Fibroblast of peridontal ligament (primary cell): ENCODE results near the gene CTXN3.
"Not testable (repeated sequence)": the region's sequence is repeated elsewhere in the genome, so short reads cannot be mapped to it uniquely, and the experiment has no call there.

Experiments
- DNase-seq: peaks from one replicate; pipeline ENCODE4 v3.0.0-alpha.2; 2010; ENCODE audit errors: extremely low read depth

The CTXN3 gene

GRCh38 chr5:127650649-127651048 is 1.8 kb downstream of the CTXN3 start:
- DNase-seq: peak; percentile 29

DNA sequence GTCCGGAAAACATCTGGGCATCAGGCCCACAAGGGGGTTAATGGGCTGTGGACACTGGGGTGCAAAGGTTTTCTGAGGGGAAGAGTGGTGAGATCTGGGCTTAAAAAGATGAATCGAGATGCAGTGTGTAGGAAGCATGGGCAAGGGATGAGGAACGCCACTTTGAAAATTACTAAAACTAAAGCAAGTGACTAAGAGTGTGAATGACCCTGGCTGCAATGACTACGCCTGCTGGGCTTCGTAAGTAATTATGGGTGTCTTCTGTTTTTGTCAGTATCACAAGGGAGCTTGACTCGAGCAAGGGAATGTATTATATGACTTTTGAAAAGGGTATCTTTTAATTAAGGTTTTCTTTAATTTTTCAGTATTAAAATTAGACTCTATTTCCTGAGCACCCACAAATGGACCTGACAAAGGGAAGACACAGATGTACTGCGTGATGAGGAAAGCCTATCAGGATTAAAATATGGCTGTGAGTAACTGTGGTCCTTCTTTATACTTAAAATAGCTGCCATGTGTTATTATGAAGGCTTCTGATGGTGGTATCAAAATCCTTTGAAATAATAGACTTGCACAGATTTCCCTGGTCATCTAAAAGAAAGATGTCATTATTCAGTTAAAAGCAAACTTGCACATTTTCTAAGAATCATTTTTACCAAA is 4.2 kb downstream of the CTXN3 start:
- no peak for DNase-seq

DNA sequence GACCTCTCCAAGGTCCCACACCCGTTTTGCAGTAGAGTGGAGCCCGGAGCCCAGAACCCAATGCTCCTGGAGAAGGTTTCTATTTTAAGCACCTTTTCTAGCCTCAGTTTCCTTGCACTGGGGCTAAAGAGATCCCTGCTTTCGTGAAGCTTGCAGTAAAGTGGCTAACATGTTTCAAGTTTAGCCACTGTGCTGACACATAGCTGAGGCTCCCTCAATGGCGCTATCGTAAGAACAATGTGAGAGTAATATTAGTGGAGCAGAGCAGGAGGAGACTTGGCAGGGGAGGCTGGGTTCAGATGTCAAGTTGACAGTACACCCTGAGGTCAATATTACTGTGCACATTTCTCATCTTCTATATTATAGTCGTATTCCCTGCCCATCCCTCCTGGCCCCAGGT is 7.9 kb downstream of the CTXN3 start:
- DNase-seq: no peak

DNA sequence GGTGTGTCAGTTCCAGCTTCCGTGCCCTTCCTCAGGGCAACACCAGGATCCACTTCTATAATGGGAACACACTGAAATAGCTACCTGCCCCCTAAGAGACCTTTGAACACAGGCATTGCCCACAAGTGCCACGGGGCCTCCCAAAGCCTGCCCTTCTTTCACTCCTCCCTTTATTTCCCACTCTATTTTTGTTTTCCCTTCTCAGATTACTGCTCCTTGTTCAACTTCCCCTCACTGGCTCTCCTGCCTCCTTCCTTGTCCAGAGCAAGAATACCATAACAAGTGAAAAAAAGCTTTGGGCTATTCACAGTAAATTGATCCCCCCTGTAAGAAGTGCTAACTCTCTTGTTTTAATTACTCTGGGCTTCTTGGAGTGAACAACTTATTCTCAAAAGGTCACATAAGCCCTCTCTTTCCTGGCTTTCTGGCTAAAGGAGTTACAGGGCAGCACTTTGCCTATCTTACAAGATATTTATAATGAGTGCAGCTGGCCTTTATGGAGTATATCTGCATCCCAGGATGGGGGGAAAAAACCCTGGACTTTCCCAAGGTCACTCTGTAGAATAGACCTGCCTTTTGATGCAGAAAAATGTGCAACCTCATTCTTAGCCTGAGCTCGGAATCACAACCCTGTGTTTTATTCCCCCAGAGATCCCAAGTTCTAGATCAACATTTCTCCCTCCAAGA is 11.3 kb downstream of the CTXN3 start:
- DNase-seq: no peak

DNA sequence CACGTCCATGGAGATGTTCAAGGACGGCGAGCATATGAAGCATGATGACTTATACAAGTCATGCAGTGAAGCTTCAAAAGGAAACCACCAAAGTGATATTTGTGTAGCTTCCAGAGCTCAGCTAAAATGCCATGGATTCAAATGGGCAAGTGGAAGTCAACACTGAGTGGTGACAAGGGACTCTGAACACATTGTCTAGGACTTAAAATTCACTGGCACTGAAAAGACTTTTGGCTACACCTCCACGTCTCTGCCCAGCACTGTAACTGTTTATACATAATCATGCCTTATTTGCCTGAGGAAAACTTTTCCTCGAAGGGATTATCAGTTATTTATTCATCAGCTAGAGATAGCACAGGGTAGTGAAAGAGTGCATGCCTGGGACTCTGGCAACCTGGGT is 15.2 kb downstream of the CTXN3 start:
- DNase-seq: no peak

DNA sequence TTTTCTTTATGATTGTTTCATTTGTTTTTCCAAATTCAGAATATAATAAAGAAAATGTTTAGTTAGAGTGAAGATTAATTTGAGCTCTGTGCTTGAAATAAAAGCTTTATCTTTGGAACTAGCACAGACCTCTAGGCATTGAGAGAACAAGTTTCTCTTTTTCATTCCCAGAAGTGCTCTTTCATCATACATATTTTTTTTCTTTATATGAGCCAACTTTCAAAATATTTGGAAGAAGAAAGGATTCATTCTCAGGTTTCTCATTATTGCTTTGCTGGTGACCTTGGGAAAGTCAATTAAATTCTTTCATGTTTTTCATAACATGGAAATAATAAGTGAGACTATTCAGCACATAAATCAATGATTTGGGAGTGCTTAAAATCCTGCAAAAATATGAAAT is 16.8 kb downstream of the CTXN3 start:
- peak; percentile 45 for DNase-seq

DNA sequence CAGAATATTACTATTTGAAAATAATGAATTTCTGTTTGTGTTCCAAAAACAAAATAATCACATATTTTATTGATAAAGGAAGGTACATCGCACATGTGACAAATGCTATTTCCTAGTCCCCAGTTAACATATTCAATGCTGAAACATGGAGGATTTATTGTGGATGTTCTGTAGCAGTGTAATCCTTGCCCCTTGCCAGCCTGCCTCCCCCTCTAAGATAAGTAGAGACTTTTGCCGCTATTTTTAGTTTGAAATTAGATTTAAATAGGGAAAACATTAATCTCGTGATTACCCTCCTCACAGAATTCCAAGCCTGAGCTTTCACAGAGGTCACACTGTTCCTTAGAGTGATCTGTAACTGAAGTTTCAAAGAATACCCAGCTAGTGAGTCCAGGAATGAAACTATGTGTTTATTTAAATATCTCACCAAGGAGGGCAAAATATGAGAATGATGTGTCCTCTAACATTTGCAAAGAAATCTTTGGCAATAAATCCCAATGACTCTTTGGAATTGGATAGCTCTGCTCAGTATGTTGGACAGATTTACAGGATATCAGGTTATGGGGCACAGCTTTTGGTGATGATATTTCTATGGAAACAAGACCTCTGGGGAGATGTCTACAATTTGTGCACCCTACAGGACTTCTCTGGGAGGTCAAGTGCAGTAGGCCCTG is 17.3 kb downstream of the CTXN3 start:
- peak; percentile 69 for DNase-seq

GRCh38 chr5:127667926-127668325 is 19.0 kb downstream of the CTXN3 start:
- DNase-seq: no peak

DNA sequence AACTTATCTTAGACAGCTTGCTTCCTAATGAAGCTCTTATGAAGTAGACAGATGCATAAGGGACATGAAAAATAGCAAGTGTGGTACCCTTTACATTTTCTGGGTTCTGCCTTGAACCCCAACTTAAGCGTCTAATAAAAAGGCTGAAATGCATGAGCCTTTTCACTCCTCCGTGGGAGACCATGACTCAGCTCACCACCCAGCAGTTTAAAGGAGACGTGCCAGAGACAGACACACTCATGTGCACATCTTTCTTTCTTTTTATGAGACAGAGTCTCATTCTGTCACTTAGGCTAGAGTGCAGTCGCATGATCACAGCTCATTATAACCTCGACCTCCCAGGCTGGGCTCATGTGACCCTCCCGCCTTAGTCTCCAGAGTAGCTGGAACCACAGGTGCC is 22.3 kb downstream of the CTXN3 start:
- no peak for DNase-seq

GRCh38 chr5:127673117-127673800 is 24.4 kb downstream of the CTXN3 start:
- no peak for DNase-seq

- DNase-seq: not testable (repeated sequence)
These were observed 28.1 kb downstream of the CTXN3 start for GRCh38 chr5:127676951-127677350.

DNA sequence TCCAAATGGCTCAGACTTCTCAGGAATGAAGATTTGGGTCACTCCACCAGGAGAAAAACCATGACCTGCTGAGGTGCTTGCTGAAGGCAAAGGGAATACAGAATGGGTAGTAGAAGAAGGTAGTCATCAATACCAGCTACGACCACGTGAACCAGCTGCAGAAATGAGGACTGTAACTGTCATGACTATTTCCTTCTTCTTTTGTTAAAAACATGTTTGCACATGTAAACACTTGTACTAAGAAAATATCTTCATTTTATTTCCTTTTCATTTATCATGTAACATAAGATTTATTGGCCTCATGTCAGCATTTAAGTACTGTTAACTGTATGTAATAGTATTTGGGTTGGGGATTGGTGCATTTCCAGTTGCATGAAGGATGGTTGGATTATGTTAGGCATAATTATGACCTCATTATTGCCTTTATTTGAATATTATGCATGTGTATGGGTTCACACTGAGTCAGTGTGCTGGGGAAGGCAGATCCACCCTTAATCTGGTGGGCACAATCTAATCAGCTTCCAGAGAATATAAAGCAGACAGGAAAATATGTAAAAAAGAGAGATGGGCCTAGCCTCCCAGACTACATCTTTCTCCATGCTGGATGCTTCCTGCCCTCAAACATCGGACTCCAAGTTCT is 30.9 kb downstream of the CTXN3 start:
- DNase-seq: not testable (repeated sequence)

GRCh38 chr5:127680595-127680994 is 31.7 kb downstream of the CTXN3 start:
- DNase-seq: no peak

DNA sequence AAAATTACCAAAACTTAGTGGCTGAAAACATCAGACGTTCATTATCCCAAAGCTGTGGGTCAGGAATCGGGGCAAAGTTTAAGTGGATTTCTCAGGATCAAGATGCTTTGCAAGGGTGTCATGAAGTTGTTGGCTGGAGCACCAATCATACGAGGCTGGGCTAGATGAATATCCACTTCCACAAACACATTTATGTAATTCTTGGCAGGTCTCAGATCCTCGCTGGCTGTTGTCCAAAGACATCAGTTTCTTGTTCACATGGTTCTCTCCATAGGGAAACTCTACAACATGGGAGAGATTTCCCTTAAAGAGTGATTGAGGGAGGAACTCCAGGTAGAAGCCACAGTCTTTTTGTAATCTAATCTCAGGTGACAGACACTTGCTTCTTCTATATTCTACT is 34.1 kb downstream of the CTXN3 start:
- no peak for DNase-seq

- DNase-seq: no peak
These were observed 36.0 kb downstream of the CTXN3 start for GRCh38 chr5:127684726-127685467.

DNA sequence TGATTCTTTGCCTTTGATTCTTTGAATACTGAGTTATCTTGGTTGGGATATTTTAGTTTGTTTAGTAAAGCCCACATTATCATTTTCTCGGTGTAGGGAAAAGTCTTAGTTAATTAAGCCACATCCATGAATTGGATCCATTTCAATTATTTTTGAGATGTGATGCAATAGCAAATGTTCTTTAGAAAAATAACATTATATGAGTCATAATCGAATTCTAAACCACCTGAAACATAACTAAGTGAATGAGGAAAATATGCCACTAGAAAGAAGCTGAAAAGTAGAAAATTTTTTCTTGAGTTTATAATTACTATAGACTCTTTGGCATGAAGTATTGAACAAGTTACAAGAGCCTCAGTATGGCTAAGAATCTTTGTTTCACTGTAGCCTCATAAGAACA is 36.8 kb downstream of the CTXN3 start:
- no peak for DNase-seq

GRCh38 chr5:127686424-127686823 is 37.5 kb downstream of the CTXN3 start:
- no peak for DNase-seq

GRCh38 chr5:127694518-127695171 is 45.8 kb downstream of the CTXN3 start:
- no peak for DNase-seq

DNA sequence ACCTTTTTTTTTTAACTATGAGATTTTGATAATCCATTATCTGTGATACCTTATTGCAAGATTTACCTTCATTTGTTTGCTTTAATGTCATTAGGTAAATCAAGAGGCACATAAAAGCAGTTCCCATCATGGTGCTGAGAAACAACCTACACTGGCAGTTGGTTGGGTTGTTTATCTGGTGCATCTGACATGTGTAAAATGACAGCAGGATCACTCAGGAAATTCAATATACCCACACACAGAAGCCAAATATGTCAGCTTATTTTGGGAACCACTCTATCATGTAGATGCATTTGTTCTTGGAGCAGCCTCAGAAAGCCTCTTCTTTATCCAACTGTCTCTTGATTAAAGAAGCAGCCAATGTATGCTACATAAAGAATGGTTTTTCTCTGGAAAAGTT is 46.5 kb downstream of the CTXN3 start:
- DNase-seq: no peak

DNA sequence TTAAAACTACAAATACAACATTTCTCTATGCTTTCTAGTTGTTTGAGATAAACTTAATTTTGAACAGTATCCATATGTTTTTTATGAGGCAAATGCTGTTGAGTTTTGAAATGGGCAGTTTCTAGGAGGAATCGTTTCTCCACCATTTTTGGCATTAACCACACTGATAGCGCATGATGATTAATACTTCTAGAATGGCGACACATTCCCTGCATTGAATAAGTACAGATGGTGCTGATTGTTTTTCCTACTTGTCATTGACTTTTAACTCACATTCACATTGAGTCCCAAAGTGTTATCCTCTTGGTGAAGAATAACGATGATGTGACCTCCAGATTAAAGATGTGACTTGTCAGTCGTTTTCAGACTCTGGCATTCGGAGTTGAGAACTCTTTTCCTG is 47.8 kb downstream of the CTXN3 start:
- DNase-seq: no peak
